Right forelimb (tissue), 1 donor: ENCODE results near the gene DPPA2.

Experiments used
- DNase-seq: peaks from one replicate; pipeline ENCODE4 v3.0.0-alpha.2; 2018

DPPA2 gene

GRCh38 chr3:109313061-109313460, 3.3 kb downstream of the DPPA2 start:
- DNase-seq = no peak

DNA sequence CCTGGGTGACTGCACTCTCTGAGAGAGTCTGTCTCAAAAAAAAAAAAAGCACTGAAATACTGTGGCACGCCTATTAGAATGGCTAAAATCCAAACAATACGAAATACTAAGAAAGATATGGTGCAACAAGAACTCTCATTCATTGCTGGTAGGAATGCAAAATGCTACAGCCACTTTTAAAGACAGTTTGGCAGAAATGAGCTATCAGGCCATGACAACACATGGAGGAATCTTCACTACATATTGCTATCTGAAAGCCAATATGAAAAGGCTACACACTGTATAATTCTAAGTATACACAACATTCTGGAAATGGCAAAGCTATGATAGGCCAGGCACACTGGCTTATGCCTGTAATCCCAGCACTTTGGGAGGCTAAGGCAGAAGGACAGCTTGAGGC, 18.8 kb downstream of the DPPA2 start:
- DNase-seq = no peak

GRCh38 chr3:109284071-109284470, 32.2 kb downstream of the DPPA2 start:
- no peak for DNase-seq

DNA sequence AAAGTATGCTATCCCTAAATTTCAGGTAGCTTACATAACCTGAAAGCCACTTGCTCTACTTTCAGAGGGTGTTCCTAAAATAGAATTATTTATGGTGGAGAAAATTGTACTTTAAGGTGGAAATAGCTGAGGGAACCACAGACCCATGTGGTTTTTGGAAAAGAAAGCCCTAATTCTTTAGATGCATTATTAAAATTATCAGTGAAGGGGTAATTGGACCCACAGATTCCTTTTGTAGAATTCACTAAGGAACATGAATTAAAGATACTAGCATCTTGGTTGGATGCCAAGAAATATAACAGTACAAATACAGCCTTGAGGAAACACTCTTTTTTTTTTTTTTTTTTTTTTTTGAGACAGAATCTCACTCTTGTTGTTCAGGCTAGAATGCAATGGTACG, 37.8 kb downstream of the DPPA2 start:
- no peak for DNase-seq

- DNase-seq = no peak
These were observed 38.2 kb downstream of the DPPA2 start for GRCh38 chr3:109278141-109278540.

DNA sequence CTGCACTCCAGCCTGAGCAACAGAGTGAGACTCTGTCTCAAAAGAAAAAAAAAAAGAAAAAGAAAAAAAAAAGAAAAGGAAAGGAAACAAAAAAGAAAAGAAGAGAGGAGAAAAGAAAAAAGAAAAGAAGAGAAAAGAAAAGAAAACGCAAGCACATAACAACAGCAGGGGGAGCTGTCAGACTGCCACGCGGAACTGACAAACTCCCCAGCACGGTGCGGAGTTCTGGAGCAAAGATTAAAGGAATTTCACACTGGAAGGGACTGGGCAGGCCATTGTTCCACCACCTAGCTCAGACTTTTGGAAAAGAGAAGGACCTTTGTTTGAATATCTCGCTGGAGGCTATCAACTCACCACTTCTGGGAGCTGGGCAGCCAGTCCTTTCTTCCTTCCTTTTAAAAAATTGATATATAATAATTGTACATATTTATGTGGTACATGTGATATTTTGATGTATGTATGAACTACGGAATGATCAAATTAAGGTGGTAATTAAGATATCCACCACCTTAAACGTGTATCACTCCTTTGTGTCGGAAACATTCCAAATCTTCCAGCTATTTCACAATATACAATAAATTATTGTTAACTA, 40.5 kb downstream of the DPPA2 start:
- DNase-seq = peak; percentile 52

DNA sequence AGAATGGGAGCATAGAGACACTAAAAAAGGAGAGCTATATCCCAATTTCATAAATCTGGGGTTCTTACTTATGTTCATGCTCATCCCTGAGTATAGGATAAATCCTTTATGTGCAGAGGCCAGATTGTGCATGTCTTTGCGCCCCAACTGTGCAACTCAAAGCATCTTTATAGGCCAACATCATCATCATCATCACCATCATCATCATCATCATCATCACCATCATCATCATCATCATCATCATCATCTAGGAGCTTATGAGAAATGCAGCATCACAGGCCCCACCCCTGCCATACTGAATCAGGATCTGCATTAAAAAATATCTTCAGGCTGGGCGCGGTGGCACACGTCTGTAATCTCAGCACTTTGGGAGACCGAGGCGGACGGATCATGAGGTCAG, 45.5 kb downstream of the DPPA2 start:
- no peak for DNase-seq

DNA sequence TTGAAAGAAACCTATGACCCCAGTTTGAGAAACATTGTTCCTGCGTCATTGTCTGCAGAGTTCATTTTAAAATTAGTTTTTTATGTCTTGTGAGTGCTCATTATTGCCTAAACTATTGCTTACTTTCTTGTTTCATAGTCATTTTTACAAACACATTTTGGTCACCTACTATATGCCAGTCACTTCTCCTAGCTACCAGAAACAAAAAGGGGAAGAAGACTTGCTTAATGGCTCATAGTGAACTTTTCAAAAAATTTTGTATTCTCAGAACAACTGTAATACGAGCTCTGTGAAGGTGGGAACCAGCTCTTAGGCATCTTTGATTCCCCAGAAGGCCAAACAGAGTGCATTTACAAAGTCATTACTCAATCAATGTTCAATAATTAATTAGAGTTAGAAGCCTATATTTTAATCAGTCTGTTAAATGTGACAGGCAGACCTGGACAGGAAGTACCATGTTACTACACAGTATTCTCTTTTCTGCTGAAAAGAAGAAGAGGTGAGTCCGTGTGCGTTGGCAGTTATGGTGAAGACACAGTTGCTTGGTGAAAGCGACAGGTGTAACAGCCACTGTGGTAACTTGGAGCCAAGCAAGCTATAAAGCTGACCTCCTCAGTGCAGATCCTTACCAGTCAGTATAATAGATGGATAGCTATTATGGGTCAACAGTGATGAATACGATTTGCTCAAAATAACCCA, 46.6 kb downstream of the DPPA2 start:
- no peak for DNase-seq

GRCh38 chr3:109268181-109268580, 48.1 kb downstream of the DPPA2 start:
- DNase-seq = no peak

DNA sequence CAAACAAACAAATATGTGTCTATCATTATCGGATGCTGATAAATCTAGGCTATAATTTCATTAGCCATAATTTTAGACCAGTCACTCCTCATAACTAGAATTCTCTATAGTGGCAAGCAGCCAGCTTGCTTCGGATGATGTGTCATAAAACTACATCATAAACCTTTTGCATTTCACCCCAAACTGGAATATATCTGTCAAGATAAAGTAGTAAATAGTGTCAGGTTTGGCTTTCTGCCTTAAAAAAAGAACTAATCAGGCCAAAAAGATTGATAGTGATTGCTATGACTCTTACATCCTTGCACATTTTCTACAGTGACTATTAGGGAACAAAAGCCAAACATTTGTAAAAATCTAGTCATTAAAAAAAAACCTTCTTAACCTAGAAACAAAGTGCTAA, 51.0 kb downstream of the DPPA2 start:
- DNase-seq = no peak

DNA sequence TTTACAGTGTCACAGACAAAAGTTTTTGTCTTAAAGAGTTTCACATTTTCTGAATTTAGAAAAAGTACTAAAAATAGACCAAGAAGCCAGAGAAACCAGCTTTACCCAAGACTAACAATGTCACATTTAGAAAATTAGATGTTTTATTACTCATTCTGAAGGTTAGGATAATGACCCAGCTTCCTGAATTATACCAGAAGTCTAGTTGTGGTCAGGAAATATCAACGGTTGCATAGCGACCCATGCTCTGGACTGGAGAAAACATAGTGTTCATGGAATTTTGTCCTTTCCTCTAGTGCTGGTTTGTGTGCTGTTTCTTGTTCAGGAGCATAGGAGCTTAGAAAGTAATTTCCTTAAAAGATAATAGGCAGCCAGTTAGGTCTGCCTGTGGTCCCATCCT, 59.0 kb downstream of the DPPA2 start:
- no peak for DNase-seq

DNA sequence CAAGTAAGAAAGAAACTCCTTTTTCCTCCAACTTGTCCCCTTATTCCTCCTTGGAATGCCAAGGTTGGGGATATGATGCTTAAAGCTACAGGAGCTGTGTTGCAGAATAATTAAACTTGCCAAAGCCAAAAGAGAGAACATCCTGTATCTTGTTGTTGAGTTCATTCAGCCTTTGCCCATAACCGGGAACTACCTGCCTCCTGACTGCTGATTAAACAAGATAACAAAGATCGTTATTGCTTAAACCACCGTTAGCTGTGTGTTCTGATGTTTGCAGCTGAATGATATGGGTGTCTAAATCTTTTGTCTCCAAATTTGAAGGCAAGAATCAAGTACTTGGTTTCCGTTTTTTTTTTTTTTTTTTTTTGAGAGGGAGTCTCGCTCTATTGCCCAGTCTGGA, 61.5 kb downstream of the DPPA2 start:
- DNase-seq = no peak

- DNase-seq = no peak
These were observed 63.7 kb downstream of the DPPA2 start for GRCh38 chr3:109252641-109253040.
